ENCODE results near the gene APCDD1L.

DNA sequence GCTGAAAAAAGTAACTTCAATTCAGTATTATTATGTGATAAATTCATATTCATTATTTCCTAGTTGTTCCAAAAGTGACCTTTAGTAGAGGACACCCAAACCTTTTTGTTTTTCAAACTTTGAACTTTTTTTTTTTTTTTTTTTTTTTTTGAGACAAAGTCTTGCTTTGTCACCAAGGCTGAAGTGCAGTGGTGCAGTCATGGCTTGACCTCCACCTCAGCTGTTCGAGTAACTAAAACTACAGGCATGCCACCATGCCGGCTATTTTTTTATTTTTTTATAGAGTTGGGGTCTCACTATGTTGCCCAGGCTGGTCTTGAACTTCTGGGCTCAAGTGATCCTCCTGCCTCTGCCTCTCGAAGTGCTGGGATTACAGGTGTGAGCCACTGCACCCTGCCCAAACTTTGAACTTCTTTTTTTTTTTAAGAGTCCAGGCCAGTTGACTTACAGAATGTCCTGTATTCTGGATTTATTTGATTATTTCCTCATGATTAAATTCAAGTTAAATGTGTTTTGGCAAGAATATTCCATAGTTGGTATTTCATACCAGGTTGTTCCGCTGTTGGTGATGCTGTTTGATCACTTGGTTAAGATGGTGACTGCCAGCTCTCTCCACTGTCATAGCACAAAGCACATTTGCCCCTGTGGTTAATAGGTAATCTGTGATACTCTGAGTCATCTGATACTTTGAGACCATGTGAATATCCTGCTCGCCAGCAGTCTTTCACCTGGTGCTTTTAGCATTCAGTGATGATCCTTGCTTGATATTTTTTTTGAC, 78.1 kb downstream of the APCDD1L start:
- TF ChIP-seq POLR2A (IDR thresholded peaks at IDR 0.05) (no peak), POLR2AphosphoS5 (IDR thresholded peaks at IDR 0.05) (no peak)
- TF ChIP-seq, protein P1, sequence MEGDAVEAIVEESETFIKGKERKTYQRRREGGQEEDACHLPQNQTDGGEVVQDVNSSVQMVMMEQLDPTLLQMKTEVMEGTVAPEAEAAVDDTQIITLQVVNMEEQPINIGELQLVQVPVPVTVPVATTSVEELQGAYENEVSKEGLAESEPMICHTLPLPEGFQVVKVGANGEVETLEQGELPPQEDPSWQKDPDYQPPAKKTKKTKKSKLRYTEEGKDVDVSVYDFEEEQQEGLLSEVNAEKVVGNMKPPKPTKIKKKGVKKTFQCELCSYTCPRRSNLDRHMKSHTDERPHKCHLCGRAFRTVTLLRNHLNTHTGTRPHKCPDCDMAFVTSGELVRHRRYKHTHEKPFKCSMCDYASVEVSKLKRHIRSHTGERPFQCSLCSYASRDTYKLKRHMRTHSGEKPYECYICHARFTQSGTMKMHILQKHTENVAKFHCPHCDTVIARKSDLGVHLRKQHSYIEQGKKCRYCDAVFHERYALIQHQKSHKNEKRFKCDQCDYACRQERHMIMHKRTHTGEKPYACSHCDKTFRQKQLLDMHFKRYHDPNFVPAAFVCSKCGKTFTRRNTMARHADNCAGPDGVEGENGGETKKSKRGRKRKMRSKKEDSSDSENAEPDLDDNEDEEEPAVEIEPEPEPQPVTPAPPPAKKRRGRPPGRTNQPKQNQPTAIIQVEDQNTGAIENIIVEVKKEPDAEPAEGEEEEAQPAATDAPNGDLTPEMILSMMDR (IDR thresholded peaks at IDR 0.05), result no peak

Measured in sigmoid colon (tissue), 4 donors.